GM19099 (cell line): ENCODE results near the gene TRPC4AP.

Experiments used
- POLR2A ChIP-seq: IDR thresholded peaks from 3 replicates; pipeline ENCODE4 v1.6.1; 2011; ENCODE audit warnings: low read depth; ENCODE audit not compliant: insufficient read length; ENCODE audit errors: extremely low read depth

The TRPC4AP gene

GRCh38 chr20:35079472-35080347, 12.9 kb downstream of the TRPC4AP start:
- no peak for TF ChIP-seq POLR2A

GRCh38 chr20:35077872-35078271, 14.7 kb downstream of the TRPC4AP start:
- TF ChIP-seq POLR2A: no peak

GRCh38 chr20:35077341-35077740, 15.3 kb downstream of the TRPC4AP start:
- TF ChIP-seq POLR2A: no peak

- TF ChIP-seq POLR2A: no peak
These were observed 26.4 kb downstream of the TRPC4AP start for GRCh38 chr20:35066194-35066593.

GRCh38 chr20:35065181-35065580, 27.4 kb downstream of the TRPC4AP start:
- TF ChIP-seq POLR2A: no peak

GRCh38 chr20:35063168-35063567, 29.4 kb downstream of the TRPC4AP start:
- TF ChIP-seq POLR2A: no peak

GRCh38 chr20:35062478-35062877, 30.1 kb downstream of the TRPC4AP start:
- TF ChIP-seq POLR2A: no peak

GRCh38 chr20:35060168-35060567, 32.4 kb downstream of the TRPC4AP start:
- TF ChIP-seq POLR2A: no peak

GRCh38 chr20:35059612-35060011, 33.0 kb downstream of the TRPC4AP start:
- no peak for TF ChIP-seq POLR2A

- TF ChIP-seq POLR2A: no peak
These were observed 33.5 kb downstream of the TRPC4AP start for GRCh38 chr20:35059110-35059509.

GRCh38 chr20:35055445-35056276, 36.9 kb downstream of the TRPC4AP start:
- TF ChIP-seq POLR2A: no peak

GRCh38 chr20:35054814-35055213, 37.8 kb downstream of the TRPC4AP start:
- TF ChIP-seq POLR2A: no peak

GRCh38 chr20:35049776-35050352, 42.7 kb downstream of the TRPC4AP start:
- no peak for TF ChIP-seq POLR2A

GRCh38 chr20:35048739-35049138, 43.9 kb downstream of the TRPC4AP start:
- TF ChIP-seq POLR2A: no peak

- no peak for TF ChIP-seq POLR2A
These were observed 50.3 kb downstream of the TRPC4AP start for GRCh38 chr20:35042268-35042667.
